Upper lobe of left lung (tissue), 6 donors: Measurements from ENCODE around the gene ACVRL1. TPM values are rescaled to one million over a fixed set of nuclear protein-coding genes. Genes with fewer than 3 reads are reported as not detected.
A peak's percentile ranks its signal among the peaks of the same experiment; 100 is the strongest.

Experiments
- ATAC-seq, 2 donors: fragments of 200-7000 bp; cut with Tn5 transposase; one replicate each; pipeline ENCODE4 v1.9.1; 2022; ENCODE audit warnings: mild to moderate bottlenecking in 2 of 2, moderate library complexity in 2 of 2; ENCODE audit not compliant: low FRiP score in 2 of 2
- DNase-seq, 2 donors: peaks; one replicate each; pipeline ENCODE4 v3.0.0-alpha.2; 2019 to 2020
- H3K27ac ChIP-seq, 4 donors: fragments of 200-600 bp; sonication (generic); one replicate each; pipeline ENCODE4 v1.5.1; 2016 to 2019
- H3K27me3 ChIP-seq, 4 donors: fragments of 200-600 bp; sonication (generic); one replicate each; pipeline ENCODE4 v1.5.1; 2017 to 2019
- H3K36me3 ChIP-seq, 4 donors: fragments of 200-600 bp; sonication (generic); one replicate each; pipeline ENCODE4 v1.5.1; 2016 to 2019
- H3K4me1 ChIP-seq, 4 donors: fragments of 200-600 bp; sonication (generic); one replicate each; pipeline ENCODE4 v1.5.1; 2018 to 2019
- H3K4me3 ChIP-seq, 4 donors: fragments of 200-600 bp; sonication (generic); one replicate each; pipeline ENCODE4 v1.5.1; 2017 to 2019; ENCODE audit warnings: mild to moderate bottlenecking in 2 of 4, moderate library complexity in 1 of 4
- H3K9me3 ChIP-seq, 4 donors: fragments of 200-600 bp; sonication (generic); one replicate each; pipeline ENCODE4 v1.5.1; 2018 to 2019
- EP300 ChIP-seq, 4 donors: sonication (generic); formaldehyde crosslinking; IDR thresholded peaks; one replicate each; pipeline ENCODE4 v1.5.1; 2017; ENCODE audit warnings: antibody characterized with exemption in 4 of 4, control low read depth in 2 of 4
- POLR2A ChIP-seq, 4 donors: fragments of 450-650 bp; IDR thresholded peaks; one replicate each; pipeline ENCODE4 v1.5.1; 2016 to 2017; ENCODE audit warnings: antibody characterized with exemption in 4 of 4, mild to moderate bottlenecking in 2 of 4
- POLR2AphosphoS5 ChIP-seq, 2 donors: sonication (generic); formaldehyde crosslinking; IDR thresholded peaks; one replicate each; pipeline ENCODE4 v1.5.1; 2017; ENCODE audit warnings: antibody characterized with exemption in 2 of 2
- WGBS, 2 donors: methylation state at CpG; one replicate each; pipeline ENCODE4 v1.1.5; 2017 to 2018; 5-methylcytosine and 5-hydroxymethylcytosine counted together
- total RNA-seq, 6 donors: library from RNA; depleted of rRNA in 4 of 6; stranded (reverse); fragments of >200 nt in 4 of 6; gene quantifications; one replicate each; pipeline versions ENCODE4 v1.1.0 to v1.2.1, GENCODE V29; 2016 to 2021
- TF ChIP-seq, protein P1 (sequence below), 6 experiments: fragments of 450-650 bp in 4 of 6; fragments of 200-600 bp in 2 of 6; sonication (generic) in 2 of 6; IDR thresholded peaks; one replicate each; pipeline ENCODE4 v1.5.1; 2016 to 2019; ENCODE audit warnings: antibody characterized with exemption in 6 of 6
- donor health status: DM: no; HTN: no; CAD: no; lungs with moderate emphysema.
- donor health status: DM: no; HTN: yes; CAD: no; lungs with severe emphysema.

The ACVRL1 gene
- total RNA-seq, 6 donors from 2014 or later, result 62.9 to 265 (median 180) TPM

DNA sequence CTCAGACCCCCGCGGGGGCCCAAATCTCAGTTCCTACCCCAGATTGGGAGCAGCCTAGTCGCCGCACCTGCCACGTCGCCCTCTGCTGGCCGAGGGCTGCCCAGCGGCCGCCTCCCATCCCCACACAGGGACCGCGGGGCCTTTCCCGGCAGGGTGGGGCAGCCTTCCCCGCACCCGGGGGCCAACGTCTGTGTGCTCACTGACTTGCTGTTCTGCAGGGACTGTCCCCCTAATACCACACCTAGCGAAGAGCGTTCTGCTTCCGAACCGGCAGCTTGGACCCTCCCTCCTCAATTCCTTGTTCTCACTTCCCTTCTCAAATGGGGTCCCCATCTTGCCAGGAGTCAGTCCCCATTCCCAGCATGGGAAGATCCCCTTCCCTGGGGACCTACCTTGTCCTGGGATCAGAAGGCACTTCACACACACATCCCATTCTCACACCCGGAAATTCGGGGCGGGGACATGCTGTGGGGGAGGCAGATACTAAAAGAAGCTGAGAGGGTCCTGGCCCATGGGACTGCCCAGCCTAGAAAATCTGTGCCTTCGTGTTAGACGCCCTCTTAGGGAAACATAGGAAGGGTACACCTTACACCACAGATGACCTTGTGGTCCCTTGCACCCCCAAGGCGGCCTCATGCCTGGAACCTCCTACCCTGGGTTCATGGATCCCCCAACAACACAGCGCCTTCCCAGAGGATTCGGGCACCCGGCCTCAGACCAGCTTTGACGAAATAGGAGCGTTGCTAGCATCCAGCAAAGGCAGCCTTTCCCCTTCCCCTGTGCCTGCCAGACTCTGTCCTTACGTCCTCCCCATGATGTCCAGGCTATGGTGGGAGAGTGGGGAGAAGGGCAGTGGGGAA is 16.4 kb downstream of the ACVRL1 start:
- Histone ChIP-seq H3K27ac (peak overlapping the region; percentile 59 to 82 (median 76)), H3K27me3 (no peaks in the 10 kb centered on the region), H3K36me3 (peaks cover 0 to 20% (median 6%) of the 10 kb centered on the region in 4 donors), H3K4me1 (peaks cover 42 to 55% (median 47%) of the 10 kb centered on the region in 4 donors), H3K4me3 (peak overlapping the region in 2 of 4 donors; percentile 7 to 18), H3K9me3 (no peaks in the 10 kb centered on the region)
- DNase-seq, result peak; percentile 72 to 93
- ATAC-seq, result peak; percentile 71 to 89
- TF ChIP-seq POLR2AphosphoS5 (IDR thresholded peaks at IDR 0.05), result peak; percentile 26 to 57
- peak in 1 of 4 donors; percentile 47 for TF ChIP-seq EP300 (IDR thresholded peaks at IDR 0.05)
- TF ChIP-seq POLR2A (IDR thresholded peaks at IDR 0.05), result no peak
- TF ChIP-seq, protein P1, sequence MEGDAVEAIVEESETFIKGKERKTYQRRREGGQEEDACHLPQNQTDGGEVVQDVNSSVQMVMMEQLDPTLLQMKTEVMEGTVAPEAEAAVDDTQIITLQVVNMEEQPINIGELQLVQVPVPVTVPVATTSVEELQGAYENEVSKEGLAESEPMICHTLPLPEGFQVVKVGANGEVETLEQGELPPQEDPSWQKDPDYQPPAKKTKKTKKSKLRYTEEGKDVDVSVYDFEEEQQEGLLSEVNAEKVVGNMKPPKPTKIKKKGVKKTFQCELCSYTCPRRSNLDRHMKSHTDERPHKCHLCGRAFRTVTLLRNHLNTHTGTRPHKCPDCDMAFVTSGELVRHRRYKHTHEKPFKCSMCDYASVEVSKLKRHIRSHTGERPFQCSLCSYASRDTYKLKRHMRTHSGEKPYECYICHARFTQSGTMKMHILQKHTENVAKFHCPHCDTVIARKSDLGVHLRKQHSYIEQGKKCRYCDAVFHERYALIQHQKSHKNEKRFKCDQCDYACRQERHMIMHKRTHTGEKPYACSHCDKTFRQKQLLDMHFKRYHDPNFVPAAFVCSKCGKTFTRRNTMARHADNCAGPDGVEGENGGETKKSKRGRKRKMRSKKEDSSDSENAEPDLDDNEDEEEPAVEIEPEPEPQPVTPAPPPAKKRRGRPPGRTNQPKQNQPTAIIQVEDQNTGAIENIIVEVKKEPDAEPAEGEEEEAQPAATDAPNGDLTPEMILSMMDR (IDR thresholded peaks at IDR 0.05), result peak; percentile 78 to 91 (median 88)
- WGBS, 2 donors, result 32 to 69% methylated on average over 8 to 28 of the region's 31 CpGs

DNA sequence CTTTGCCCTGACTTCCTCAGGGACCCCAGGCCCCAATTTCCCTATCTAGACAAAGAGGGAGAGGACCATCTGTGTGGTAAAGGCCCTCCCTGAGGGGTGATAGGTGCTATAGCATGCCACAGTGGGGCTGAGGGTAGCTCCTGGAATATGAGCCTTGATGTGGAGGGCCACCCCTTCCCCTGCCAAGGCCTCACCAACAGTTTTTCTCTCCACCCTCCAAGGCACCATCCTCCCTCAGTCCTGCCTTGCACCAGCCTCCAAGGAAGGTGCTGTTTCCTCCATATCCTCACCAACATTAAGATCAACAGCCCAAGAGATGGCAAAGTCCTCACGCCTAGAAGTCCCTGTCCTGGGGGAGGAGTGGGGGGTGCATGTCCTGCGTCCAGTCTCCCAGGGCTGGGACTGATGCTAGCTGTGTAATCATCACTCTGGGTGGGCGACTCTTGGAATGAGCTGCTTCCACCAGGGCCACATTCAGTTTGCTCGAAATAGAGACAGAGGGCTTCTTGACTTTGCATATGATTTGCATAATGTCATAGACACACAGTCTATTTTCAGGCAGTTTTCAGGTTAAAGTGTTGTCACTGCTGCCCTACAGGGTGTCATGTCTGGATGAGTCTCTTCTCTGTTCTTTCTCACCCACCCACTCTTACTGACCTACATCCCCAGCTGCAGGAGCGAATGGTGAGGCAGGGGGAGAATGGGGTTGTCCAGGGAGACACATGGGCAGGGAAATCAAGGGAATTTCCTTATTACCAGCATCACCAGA is 17.4 kb downstream of the ACVRL1 start:
- 70 to 78% methylated on average over 5 of the region's 5 CpGs for WGBS, 2 donors
- peak overlapping the region; percentile 59 to 82 (median 76) for H3K27ac ChIP-seq
- no peaks in the 10 kb centered on the region for H3K27me3 ChIP-seq
- peaks cover 0 to 10% (median 6%) of the 10 kb centered on the region in 4 donors for H3K36me3 ChIP-seq
- TF ChIP-seq POLR2AphosphoS5 (IDR thresholded peaks at IDR 0.05) (no peak), POLR2A (IDR thresholded peaks at IDR 0.05) (no peak), EP300 (IDR thresholded peaks at IDR 0.05) (no peak)
- TF ChIP-seq, protein P1 (IDR thresholded peaks at IDR 0.05), result no peak
- H3K4me1 ChIP-seq, result peaks cover 42 to 55% (median 47%) of the 10 kb centered on the region in 4 donors
- DNase-seq (no peak), ATAC-seq (no peak)
- H3K9me3 ChIP-seq, result no peaks in the 10 kb centered on the region
- H3K4me3 ChIP-seq, result no peak overlapping the region

DNA sequence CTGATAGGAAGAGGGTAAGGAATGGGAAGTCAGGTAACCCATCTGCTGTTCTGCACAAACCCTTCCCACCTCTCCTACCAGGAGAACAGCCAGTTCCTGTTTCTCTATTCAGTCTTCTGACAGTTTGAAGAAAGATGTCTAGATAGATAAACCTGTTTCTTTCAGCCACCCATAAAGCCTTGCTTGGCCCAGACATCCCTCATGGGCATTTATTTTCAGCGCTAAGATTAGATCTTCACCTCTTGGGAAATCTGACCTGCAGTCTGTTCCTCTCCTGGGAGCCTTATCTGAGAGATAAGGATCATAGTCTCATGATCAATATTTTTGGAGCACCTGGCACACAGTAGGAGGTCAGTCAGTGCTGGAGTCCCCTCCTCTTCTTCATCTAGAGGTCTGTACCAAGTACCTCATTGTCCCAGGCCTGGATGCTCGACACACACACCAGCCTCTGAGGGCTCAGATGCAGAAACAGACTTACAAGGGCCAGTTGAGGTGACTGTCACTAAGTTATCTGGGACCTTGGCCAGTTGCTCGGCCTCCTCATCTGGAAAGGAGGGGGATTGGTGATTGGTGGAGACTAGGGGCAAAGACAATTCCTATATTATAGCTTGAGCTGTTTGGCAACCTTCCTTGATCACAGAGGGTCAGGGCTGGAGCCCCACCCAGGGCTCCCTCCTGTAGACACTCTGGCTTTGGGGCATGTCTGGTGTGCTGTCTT is 18.2 kb downstream of the ACVRL1 start:
- DNase-seq (no peak), ATAC-seq (peak in 1 of 2 donors; percentile 34)
- 57 to 70% methylated on average over 3 of the region's 3 CpGs for WGBS, 2 donors
- Histone ChIP-seq H3K9me3 (no peaks in the 10 kb centered on the region), H3K36me3 (peaks cover 0 to 7% (median 3%) of the 10 kb centered on the region in 4 donors), H3K4me3 (no peak overlapping the region), H3K27ac (peak overlapping the region; percentile 59 to 82 (median 76)), H3K4me1 (peaks cover 42 to 54% (median 47%) of the 10 kb centered on the region in 4 donors), H3K27me3 (no peaks in the 10 kb centered on the region)
- TF ChIP-seq POLR2A (IDR thresholded peaks at IDR 0.05), result peak in 1 of 4 donors; percentile 14
- TF ChIP-seq EP300 (IDR thresholded peaks at IDR 0.05), result no peak

DNA sequence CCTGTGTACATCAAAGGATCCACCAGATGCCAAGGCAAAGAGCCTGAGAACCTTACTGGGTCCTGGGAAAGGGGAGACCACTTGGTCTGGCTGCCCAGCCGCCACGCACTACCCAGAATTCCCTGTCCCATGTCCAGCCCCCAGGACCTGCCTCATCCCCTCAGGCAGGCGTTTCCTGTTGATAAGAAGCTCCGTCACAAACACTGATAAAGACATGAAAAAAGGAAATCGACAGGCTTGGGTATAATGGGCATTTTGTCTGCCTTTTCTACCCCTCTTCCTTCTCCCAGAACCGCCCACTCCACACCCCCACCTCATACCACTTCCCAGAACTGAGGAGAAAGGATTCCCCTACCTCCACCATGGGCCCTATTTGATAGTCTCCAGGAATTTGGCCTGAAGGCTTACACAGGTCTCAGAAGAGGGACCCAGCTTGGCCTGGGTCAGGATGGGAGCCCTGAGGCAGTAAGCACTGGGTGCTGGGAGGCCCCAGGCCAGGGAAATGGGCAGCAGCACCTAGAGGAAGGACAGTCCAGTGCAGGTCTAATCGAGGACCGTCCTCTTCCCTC is 18.8 kb downstream of the ACVRL1 start:
- Histone ChIP-seq H3K27ac (peak overlapping the region; percentile 65 to 82 (median 76)), H3K36me3 (peaks cover 0 to 5% (median under 1%) of the 10 kb centered on the region in 4 donors), H3K4me1 (peaks cover 42 to 50% (median 46%) of the 10 kb centered on the region in 4 donors), H3K4me3 (no peak overlapping the region), H3K9me3 (no peaks in the 10 kb centered on the region), H3K27me3 (no peaks in the 10 kb centered on the region)
- TF ChIP-seq POLR2A (IDR thresholded peaks at IDR 0.05) (no peak), POLR2AphosphoS5 (IDR thresholded peaks at IDR 0.05) (peak; percentile 74 to 75), EP300 (IDR thresholded peaks at IDR 0.05) (peak in 3 of 4 donors; percentile 34 to 80 (median 74))
- DNase-seq, result no peak
- peak in 1 of 2 donors; percentile 21 for ATAC-seq
- 50 to 52% methylated on average over 8 of the region's 8 CpGs for whole genome bisulfite sequencing, 2 donors

DNA sequence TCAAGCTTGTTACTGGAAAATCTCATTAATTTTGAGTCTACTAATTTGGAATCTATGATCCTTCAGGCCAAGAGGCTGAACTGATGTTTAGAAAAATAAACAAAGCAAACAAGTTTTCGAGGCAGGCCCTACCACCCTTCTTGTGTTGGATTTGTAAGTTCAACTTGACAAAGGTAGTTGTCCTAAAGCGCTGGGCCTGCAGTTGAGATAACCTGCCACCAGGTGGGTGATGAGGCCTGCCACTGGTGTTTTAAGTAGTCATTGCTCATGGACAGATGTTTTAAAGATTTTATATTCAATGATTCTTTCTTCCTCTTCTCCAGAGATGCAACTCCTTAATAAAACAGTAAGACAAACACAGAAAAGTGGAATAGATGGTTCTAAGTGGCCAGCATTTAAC is 19.4 kb downstream of the ACVRL1 start:
- 66 to 82% methylated on average over 2 of the region's 2 CpGs for WGBS, 2 donors
- ATAC-seq (no peak), DNase-seq (peak in 1 of 2 donors; percentile 58)

More for the DNA sequence above, 19.4 kb downstream of the ACVRL1 start:
- Histone ChIP-seq H3K36me3 (no peaks in the 10 kb centered on the region), H3K9me3 (no peaks in the 10 kb centered on the region), H3K27me3 (no peaks in the 10 kb centered on the region), H3K4me1 (peaks cover 42 to 48% (median 43%) of the 10 kb centered on the region in 4 donors), H3K27ac (peak overlapping the region; percentile 65 to 82 (median 76)), H3K4me3 (no peak overlapping the region)
- TF ChIP-seq, protein P1 (IDR thresholded peaks at IDR 0.05), result peak; percentile 26 to 57 (median 53)
- no peak for TF ChIP-seq POLR2A (IDR thresholded peaks at IDR 0.05)
